HepG2 (cell line): ENCODE measurements around the gene CAPN2. TPM values are rescaled to one million over a fixed set of nuclear protein-coding genes. Genes with fewer than 3 reads are reported as not detected.

ENCODE experiments used
- ATAC-seq: fragments of 200-7000 bp; cut with Tn5 transposase; 3 replicates; pipeline ENCODE4 v1.9.1; 2020; ENCODE audit warnings: mild to moderate bottlenecking, moderate library complexity
- BruUV-seq: library from RNA; stranded (reverse); fragments of 400-500 nt; replicated peaks from 2 replicates; lab custom pipeline; 2021; lab: Mats Ljungman, UMichigan
- CTCF ChIA-PET: fragments of 300-600 bp; formaldehyde crosslinking; extraction: SDS; loops from one replicate; lab custom pipeline; 2021; ENCODE audit warnings: low total read pairs, inconsistent platforms, low intra/inter-chr PET ratio; lab: Yijun Ruan, JAX
- POLR2A ChIA-PET: fragments of 350-600 bp; sonication (Branson Sonifier 250); formaldehyde crosslinking; loops from one replicate; lab custom pipeline; 2020; ENCODE audit warnings: antibody characterized with exemption, inconsistent platforms; lab: Yijun Ruan, JAX
- DNase-seq: peaks from one replicate; pipeline ENCODE4 v3.0.0-alpha.2; 2015; ENCODE audit warnings: low spot score
- FAIRE-seq: peaks from 3 replicates; lab custom pipeline; 2011; peaks lifted over from hg19 to GRCh38; lab: Jason Lieb, UNC
- H2AFZ ChIP-seq: one replicate; pipeline ENCODE4 v1.6.1; 2011; ENCODE audit warnings: low read length, inconsistent platforms
- H3K27ac ChIP-seq: fragments of 300-600 bp; 3 replicates; pipeline ENCODE4 v1.8.0; 2011; ENCODE audit warnings: mixed run types, mild to moderate bottlenecking, mixed read lengths, low read length, inconsistent platforms; ENCODE audit not compliant: insufficient read depth; ENCODE audit errors: extremely low read length
- H3K27me3 ChIP-seq, 2 experiments: fragments of 200-600 bp in 1 of 2; 2 replicates in 1 of 2; 3 replicates in 1 of 2; pipeline versions ENCODE4 v1.6.0 to v1.8.0; 2011; ENCODE audit warnings: low read length in 2 of 2, mild to moderate bottlenecking in 2 of 2, moderate library complexity in 2 of 2, inconsistent platforms in 1 of 2; ENCODE audit not compliant: insufficient read depth in 2 of 2, control insufficient read depth in 1 of 2
- H3K36me3 ChIP-seq, 2 experiments: fragments of 200-600 bp in 1 of 2; replicated peaks in 1 of 2; 2 replicates in 1 of 2; 3 replicates in 1 of 2; pipeline versions ENCODE4 v1.5.1 to v1.8.0; 2011; ENCODE audit warnings: low read length in 2 of 2, inconsistent platforms in 1 of 2; ENCODE audit not compliant: insufficient read depth in 2 of 2, control insufficient read depth in 1 of 2
- H3K4me1 ChIP-seq: 2 replicates; pipeline ENCODE4 v1.5.1; 2012; ENCODE audit warnings: low read length, inconsistent platforms; ENCODE audit not compliant: insufficient read depth
- H3K4me2 ChIP-seq: 2 replicates; pipeline ENCODE4 v1.6.0; 2011; ENCODE audit warnings: low read depth, low read length, inconsistent platforms
- H3K4me3 ChIP-seq, 3 experiments: fragments of 200-600 bp in 1 of 3; sonication (generic), shearing (Covaris generic) in 1 of 3; replicated peaks in 1 of 3; 2 replicates each; pipeline ENCODE4 v1.5.1; 2011 to 2016; ENCODE audit warnings: low read length in 3 of 3, inconsistent platforms in 2 of 3, low read depth in 2 of 3, mild to moderate bottlenecking in 2 of 3, control low read depth in 1 of 3, mixed read lengths in 1 of 3; ENCODE audit not compliant: insufficient read depth in 1 of 3
- H3K79me2 ChIP-seq: one replicate; pipeline ENCODE4 v1.6.1; 2011; ENCODE audit warnings: low read length, inconsistent platforms; ENCODE audit not compliant: insufficient read depth
- H3K9ac ChIP-seq: 2 replicates; pipeline ENCODE4 v1.6.0; 2011; ENCODE audit warnings: mild to moderate bottlenecking, low read depth, low read length, inconsistent platforms; ENCODE audit not compliant: insufficient read depth
- H3K9me3 ChIP-seq: 2 replicates; pipeline ENCODE4 v1.5.1; 2012; ENCODE audit warnings: mild to moderate bottlenecking, low read length
- H4K20me1 ChIP-seq: 2 replicates; pipeline ENCODE4 v1.6.0; 2011; ENCODE audit warnings: inconsistent platforms, mild to moderate bottlenecking, low read length, moderate library complexity; ENCODE audit not compliant: insufficient read depth
- ARID5B ChIP-seq: IDR thresholded peaks from 2 replicates; pipeline ENCODE4 v1.4.0; 2020; ENCODE audit warnings: mild to moderate bottlenecking, missing genetic modification reagents
- DZIP1 ChIP-seq: sonication (generic); formaldehyde crosslinking; IDR thresholded peaks from 2 replicates; pipeline ENCODE4 v1.5.0; 2020; ENCODE audit warnings: mild to moderate bottlenecking, missing genetic modification reagents
- GATAD2A ChIP-seq: IDR thresholded peaks from 2 replicates; pipeline ENCODE4 v1.6.1; 2016
- NFIC ChIP-seq: IDR thresholded peaks from 2 replicates; pipeline ENCODE4 v1.6.1; 2012; ENCODE audit warnings: mild to moderate bottlenecking, low read length, inconsistent platforms
- SOX13 ChIP-seq, 3 experiments: fragments of 450-650 bp in 1 of 3; sonication (generic) in 1 of 3; formaldehyde crosslinking in 1 of 3; IDR thresholded peaks in 2 of 3; conservative IDR thresholded peaks in 1 of 3; 2 replicates each; pipeline versions ENCODE4 v1.5.0 to v1.6.1; 2016 to 2020; ENCODE audit warnings: antibody characterized with exemption in 1 of 3, mild to moderate bottlenecking in 1 of 3, missing compliant biosample characterization in 1 of 3, missing genetic modification reagents in 1 of 3, moderate library complexity in 1 of 3
- TEAD3 ChIP-seq: optimal IDR thresholded peaks from 2 replicates; pipeline ENCODE3; 2016; ENCODE audit warnings: borderline replicate concordance
- WGBS: methylation state at CpG from one replicate; pipeline ENCODE4 v1.1.6; 2017; ENCODE audit warnings: low lambda C conversion rate; 5-methylcytosine and 5-hydroxymethylcytosine counted together
- in situ Hi-C: cut with HindIII; loops from 2 replicates; pipeline ENCODE4 v1.10.0; 2017; ENCODE audit warnings: low pct_unique_long_range_greater_than_20kb; ENCODE audit not compliant: extremely low pct_ligation_motif_present
- intact Hi-C: fragments of 100-400 bp; cut with micrococcal nuclease; formaldehyde crosslinking; loops from one replicate; pipeline ENCODE4 v1.10.0; 2022; ENCODE audit not compliant: unreplicated experiment
- polyA plus RNA-seq, 8 experiments: library from polyadenylated mRNA; depleted of rRNA in 3 of 8; stranded (reverse) in 7 of 8; unstranded in 1 of 8; fragments of >200 nt; fragmentation: Illumina TruSeq in 4 of 8; extraction: Trizol in 4 of 8; gene quantifications; 2 replicates each; pipeline versions ENCODE4 v1.2.1 to v1.2.3, GENCODE V29; 2011 to 2016; ENCODE audit warnings: low read depth in 4 of 8, missing spikeins in 1 of 8, mixed read lengths in 1 of 8; ENCODE audit not compliant: insufficient read depth in 1 of 8
- total RNA-seq, 5 experiments: library from RNA; depleted of rRNA; stranded (reverse); fragments of >200 nt; fragmentation: Illumina TruSeq; extraction: Trizol; gene quantifications; 2 replicates each; pipeline ENCODE4 v1.2.3, GENCODE V29; 2016; ENCODE audit warnings: low read depth in 1 of 5

The CAPN2 gene
- total and polyA plus RNA-seq, 2 of the 13 experiments (the other 11 are each of a cell fraction or from before 2014, with no cell fraction given): 6.2 to 7.4 TPM

- TF ChIP-seq SOX13 (IDR thresholded peaks at IDR 0.05): peak; percentile 96
- TF ChIP-seq SOX13 (CRISPR knock-in tag; conservative IDR thresholded peaks at IDR 0.05 in 1 of 2, IDR thresholded peaks at IDR 0.05 in 1 of 2): peak in 1 of 2 experiments; percentile 98; a peak in 2 of 4 replicates
- peak; percentile 43; the same call in 1 of the 2 replicates for TF ChIP-seq ARID5B (CRISPR knock-in tag)
- TF ChIP-seq NFIC: peak; percentile 47; the same call in 1 of the 2 replicates
- TF ChIP-seq GATAD2A (CRISPR knock-in tag): peak; percentile 24; the same call in 1 of the 2 replicates
- peak; percentile 48 for TF ChIP-seq TEAD3 (CRISPR knock-in tag)
These were observed 1.9 kb upstream of the CAPN2 start (continued) for GRCh38 chr1:223710179-223711133.

- in situ Hi-C loops: no loop called here
- no peaks in the 10 kb centered on the region for H3K79me2 ChIP-seq
- no peak for DNase-seq
- 0% methylated on average over 1 of the region's 1 CpG for WGBS
- CTCF ChIA-PET: interaction anchor here (1.4 to 2.3 kb wide), 2 partner anchors 13 to 39 kb away, joined by 7 to 12 read pairs; no protein-coding TSS in a partner anchor
- no peak overlapping the region for H3K4me2 ChIP-seq
- no peaks in the 10 kb centered on the region for H3K36me3 ChIP-seq
- no peak overlapping the region for H3K4me3 ChIP-seq
- H2AFZ ChIP-seq: no peak overlapping the region
- FAIRE-seq: no peak
- no peak overlapping the region for H3K27ac ChIP-seq
- intact Hi-C loops: loop anchor here (5.0 kb wide), 1 partner anchor 36 kb away; no protein-coding TSS in a partner anchor
- no TSS peak for BruUV-seq
- no peak for TF ChIP-seq DZIP1 (CRISPR knock-in tag)
- TF ChIP-seq, all 625 proteins: peak for 0
- POLR2A ChIA-PET: interaction anchor here (1.1 to 1.5 kb wide), 2 partner anchors 54 to 135 kb away, joined by 4 to 7 read pairs; no protein-coding TSS in a partner anchor
- H3K27me3 ChIP-seq: peaks cover 4 to 51% of the 10 kb centered on the region in 2 experiments; a peak in 4 of 5 replicates
- no peaks in the 10 kb centered on the region for H3K9me3 ChIP-seq
- peaks cover 78% of the 10 kb centered on the region for H3K4me1 ChIP-seq
- H3K9ac ChIP-seq: no peak overlapping the region
- H4K20me1 ChIP-seq: no peaks in the 10 kb centered on the region
- no peak for ATAC-seq
These were observed 1.2 kb upstream of the CAPN2 start for GRCh38 chr1:223711173-223711572.
